GM19324 (cell line): ENCODE data around the gene JUN.
A peak's percentile ranks its signal among the peaks of the same experiment; 100 is the strongest.
"Not testable (repeated sequence)": the region's sequence is repeated elsewhere in the genome, so short reads cannot be mapped to it uniquely, and the experiment has no call there.

Experiments used
- ATAC-seq: cut with Tn5 transposase; IDR thresholded peaks from one replicate; pipeline ENCODE4 v1.9.1; 2021; ENCODE audit warnings: mild to moderate bottlenecking, moderate library complexity; ENCODE audit not compliant: unreplicated experiment, low FRiP score

Gene JUN

DNA sequence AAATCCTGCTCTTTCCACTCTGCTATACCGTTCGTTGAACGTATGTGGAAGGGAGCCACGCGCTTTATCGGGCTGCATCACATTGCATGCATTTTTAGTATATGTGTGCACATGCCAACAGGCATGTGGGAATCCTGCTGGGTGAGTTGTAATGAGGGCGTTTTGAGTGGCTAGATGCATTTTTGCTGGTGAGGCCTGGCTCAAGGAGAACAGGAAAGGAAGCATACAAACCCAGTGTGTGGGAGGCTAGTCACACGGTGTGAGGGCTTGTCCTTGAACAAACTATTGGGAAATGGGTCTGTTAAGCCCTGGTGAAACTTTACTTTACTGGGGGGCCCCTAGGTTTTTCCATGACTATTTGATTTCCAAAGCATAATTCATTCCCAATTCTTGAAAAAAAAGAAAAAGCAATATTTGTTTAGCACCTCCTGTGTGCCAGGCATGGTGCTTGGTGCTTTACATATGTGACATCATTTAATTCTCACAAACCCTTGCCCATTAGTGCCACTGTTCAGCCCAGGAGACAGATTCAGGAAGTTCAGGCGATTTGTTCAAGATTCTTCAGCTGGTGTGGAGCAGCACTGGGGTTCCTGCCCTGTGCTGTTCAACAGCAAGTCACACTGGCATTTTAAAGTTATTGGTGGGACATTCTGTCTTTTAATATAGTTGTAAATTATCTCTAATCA is 25.6 kb upstream of the JUN start:
- ATAC-seq, result no peak

DNA sequence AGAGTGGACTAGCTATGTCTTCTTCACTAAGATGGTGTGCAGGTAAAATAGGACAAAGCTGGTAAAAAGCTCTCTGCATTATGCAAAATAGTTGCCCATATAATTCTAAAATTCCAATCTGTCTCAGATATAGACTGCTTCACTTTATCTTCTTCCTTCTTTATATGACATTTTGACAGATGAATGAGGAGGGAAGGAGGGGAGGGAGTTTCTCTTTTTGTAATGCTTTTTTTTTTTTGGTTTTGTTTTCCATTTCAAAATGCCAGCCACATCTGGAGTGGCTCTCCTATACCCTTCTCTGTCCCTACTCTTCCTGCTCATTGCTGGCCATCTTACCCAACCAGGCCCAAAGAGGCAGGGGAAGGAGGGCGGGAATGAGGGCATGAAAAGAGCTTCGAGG is 24.2 kb upstream of the JUN start:
- no peak for ATAC-seq

GRCh38 chr1:58805716-58806571 is 22.1 kb upstream of the JUN start:
- ATAC-seq, result peak; percentile 77

DNA sequence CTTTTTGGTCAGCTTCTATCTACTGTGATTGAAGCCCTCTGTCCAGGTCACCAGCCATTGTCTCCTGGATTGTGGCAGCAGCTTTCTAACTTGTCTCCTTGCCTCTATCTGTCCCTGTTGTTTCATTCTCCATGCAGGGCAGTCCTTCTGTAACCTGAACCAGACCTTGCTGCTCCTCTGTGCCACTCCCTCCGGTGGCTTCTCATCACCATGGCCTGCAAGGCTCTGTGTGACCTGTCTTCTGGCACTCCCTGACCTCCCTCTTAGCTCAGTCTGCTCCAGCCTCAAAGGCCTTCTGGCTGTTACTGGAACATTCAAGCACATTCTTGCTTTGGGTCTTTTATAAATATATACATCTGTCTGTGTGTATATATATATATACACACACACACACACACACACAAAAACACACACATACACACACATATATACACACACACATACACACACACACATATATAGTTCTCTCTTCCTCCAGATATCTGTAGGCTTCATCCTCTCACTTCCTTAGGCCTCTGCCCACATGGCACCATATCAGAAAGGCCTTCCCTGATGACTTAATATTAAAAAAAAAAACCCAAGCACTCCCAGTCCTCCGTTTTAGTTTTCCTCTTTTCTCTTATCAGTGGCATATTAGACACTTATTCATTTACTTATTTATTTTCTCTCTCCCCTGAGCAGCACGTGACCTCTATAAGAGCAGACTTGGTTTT is 21.2 kb upstream of the JUN start:
- no peak for ATAC-seq

- no peak for ATAC-seq
These were observed 20.0 kb upstream of the JUN start for GRCh38 chr1:58803858-58804257.

- ATAC-seq, result no peak
These were observed 19.0 kb upstream of the JUN start for GRCh38 chr1:58802640-58803399.

DNA sequence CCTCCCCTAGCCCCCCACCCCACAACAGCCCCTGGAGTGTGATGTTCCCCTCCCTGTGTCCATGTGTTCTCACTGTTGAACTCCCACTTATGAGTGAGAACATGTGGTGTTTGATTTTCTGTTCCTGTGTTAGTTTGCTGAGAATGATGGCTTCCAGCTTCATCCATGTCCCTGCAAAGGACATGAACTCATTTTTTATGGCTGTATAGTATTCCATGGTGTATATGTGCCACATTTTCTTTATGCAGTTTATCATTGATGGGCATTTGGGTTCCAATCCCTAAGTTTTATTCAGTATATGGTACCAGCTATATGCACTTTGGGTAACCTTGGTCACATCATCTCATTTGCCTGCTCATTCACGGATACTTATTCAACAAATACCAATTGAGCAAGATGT is 17.4 kb upstream of the JUN start:
- ATAC-seq, result not testable (repeated sequence)

GRCh38 chr1:58799650-58800049 is 15.8 kb upstream of the JUN start:
- no peak for ATAC-seq

- no peak for ATAC-seq
These were observed 15.1 kb upstream of the JUN start for GRCh38 chr1:58798910-58799442.

DNA sequence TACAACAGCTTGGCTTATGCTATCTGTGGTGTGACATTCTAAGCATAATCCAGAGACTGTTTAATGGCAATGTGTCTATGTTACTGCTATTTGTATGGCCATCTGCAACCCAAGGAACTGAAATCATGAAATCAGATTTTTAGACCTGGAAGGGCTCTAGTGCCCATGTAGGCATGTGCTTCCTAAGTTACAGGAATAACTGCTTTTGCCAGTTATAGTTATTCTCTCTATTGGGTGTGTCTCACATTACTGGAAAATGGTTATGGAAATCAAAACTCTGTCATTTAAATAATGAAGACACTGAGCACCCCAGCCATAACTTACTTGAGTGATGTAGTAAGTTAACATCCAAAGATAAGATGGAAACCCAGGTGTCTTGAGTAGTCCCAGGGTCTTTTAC is 12.6 kb upstream of the JUN start:
- ATAC-seq, result no peak

GRCh38 chr1:58794585-58794984 is 10.7 kb upstream of the JUN start:
- no peak for ATAC-seq

GRCh38 chr1:58792846-58793245 is 9.0 kb upstream of the JUN start:
- ATAC-seq, result no peak

DNA sequence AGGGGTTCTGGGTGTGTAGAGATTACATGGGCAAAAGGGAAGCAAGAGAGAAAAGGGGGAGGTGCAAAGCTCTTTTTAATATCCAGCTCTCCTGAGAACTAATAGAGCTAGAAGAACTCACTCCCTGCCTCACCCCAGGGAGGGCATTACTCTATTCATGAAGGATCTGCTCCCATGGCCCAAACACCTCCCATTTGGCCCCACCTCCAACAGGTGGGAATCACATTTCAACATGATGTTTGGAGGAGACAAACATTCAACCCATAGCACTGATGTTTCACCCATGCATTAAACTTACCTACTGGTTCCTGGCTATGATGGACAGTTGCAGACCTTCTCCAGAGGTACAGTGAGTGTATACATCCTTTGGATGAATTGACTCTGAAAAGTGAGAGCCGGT is 7.3 kb upstream of the JUN start:
- no peak for ATAC-seq

- no peak for ATAC-seq
These were observed 6.3 kb upstream of the JUN start for GRCh38 chr1:58789996-58790660.

GRCh38 chr1:58789322-58789856 is 5.5 kb upstream of the JUN start:
- no peak for ATAC-seq

DNA sequence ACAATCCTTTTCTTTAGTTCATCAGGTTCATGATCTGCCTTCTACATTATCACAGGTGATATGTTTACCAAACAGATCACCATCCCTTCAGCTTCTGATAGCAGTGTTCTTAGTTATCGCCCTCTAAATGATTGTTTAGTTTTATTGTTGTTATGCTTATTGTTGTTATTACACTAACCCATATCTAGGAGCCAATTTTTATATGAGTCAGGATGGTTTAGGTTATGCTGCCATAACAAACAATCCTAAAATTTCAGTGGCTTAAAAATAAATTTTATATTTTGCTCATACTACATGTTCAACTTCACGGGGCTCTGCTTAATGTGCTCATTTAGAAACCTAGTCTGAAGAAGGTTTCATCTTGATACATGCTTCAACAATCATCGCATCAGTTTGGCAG is 4.4 kb upstream of the JUN start:
- ATAC-seq, result no peak

GRCh38 chr1:58786927-58787245 is 3.0 kb upstream of the JUN start:
- no peak for ATAC-seq

- no peak for ATAC-seq
These were observed 2.5 kb upstream of the JUN start for GRCh38 chr1:58786184-58786926.

DNA sequence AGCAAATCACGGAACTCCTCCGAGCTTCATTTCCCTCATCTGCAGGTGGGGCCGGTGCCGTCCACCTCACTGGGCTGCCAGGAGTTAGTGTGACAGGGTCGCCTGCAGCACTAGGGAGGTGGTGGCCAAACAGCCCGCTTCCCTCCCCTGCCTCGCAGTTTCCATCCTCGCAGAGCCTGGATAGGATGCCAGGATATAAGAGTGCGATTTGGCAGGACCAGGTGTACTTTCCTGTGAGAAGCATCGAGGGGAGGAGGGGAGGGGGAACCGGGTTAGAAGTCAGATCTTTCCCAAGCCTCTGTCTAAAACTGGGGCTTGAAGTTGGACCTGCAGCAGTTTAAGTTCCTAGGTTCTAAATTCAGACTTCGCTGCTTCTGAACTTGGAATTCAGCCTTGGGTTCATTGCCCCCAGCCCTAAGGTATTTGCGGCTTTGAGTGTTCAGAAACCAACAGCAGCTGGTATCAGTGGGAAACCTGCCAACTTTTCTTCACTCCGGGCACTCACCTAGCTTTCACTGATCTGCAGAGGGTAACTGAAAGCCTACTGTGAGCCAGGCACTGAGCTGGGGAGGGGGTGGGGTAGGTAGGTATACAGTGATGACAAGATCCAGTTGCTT is 1.7 kb upstream of the JUN start:
- no peak for ATAC-seq
